HFF-Myc (cell line): ENCODE measurements around the gene LPCAT4.
A peak's percentile ranks its signal among the peaks of the same experiment; 100 is the strongest.
"Not testable (repeated sequence)": the region's sequence is repeated elsewhere in the genome, so short reads cannot be mapped to it uniquely, and the experiment has no call there.

Experiments used
- DNase-seq: peaks from one replicate; pipeline ENCODE4 v3.0.0-alpha.2; 2011; ENCODE audit warnings: low read depth; ENCODE audit errors: extremely low read depth
- H3K4me3 ChIP-seq: replicated peaks from 2 replicates; pipeline ENCODE4 v1.5.1; 2011; ENCODE audit warnings: low read depth, mild to moderate bottlenecking, control low read depth, low read length
- TF ChIP-seq, protein P1 (sequence below): IDR thresholded peaks from 2 replicates; pipeline ENCODE4 v1.5.1; 2012; ENCODE audit warnings: mild to moderate bottlenecking, low read depth, low read length, control low read depth; ENCODE audit errors: missing control alignments

Gene LPCAT4

DNA sequence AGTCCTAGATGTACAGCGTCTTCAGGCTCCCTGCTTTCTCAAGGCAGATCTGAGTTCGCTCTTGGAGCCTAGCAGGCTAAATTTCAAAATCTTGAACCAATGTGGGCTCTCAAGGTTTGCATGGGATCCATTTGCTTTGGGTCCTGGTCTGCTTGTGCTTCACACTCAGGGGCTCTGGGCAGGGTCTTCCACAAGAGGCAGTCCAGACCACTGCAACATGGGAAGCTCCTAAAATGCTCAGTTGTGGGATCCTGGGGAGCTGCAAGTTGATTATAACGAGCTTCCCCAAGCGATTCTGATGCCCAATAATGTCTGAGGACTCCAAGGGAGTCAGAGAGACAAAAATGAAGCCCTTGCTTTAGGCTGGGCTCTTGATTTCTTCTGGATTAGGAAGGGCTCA lies 17.2 kb downstream of the LPCAT4 start:
- no peak for DNase-seq
- H3K4me3 ChIP-seq: no peak overlapping the region
- TF ChIP-seq, protein P1, sequence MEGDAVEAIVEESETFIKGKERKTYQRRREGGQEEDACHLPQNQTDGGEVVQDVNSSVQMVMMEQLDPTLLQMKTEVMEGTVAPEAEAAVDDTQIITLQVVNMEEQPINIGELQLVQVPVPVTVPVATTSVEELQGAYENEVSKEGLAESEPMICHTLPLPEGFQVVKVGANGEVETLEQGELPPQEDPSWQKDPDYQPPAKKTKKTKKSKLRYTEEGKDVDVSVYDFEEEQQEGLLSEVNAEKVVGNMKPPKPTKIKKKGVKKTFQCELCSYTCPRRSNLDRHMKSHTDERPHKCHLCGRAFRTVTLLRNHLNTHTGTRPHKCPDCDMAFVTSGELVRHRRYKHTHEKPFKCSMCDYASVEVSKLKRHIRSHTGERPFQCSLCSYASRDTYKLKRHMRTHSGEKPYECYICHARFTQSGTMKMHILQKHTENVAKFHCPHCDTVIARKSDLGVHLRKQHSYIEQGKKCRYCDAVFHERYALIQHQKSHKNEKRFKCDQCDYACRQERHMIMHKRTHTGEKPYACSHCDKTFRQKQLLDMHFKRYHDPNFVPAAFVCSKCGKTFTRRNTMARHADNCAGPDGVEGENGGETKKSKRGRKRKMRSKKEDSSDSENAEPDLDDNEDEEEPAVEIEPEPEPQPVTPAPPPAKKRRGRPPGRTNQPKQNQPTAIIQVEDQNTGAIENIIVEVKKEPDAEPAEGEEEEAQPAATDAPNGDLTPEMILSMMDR: no peak

DNA sequence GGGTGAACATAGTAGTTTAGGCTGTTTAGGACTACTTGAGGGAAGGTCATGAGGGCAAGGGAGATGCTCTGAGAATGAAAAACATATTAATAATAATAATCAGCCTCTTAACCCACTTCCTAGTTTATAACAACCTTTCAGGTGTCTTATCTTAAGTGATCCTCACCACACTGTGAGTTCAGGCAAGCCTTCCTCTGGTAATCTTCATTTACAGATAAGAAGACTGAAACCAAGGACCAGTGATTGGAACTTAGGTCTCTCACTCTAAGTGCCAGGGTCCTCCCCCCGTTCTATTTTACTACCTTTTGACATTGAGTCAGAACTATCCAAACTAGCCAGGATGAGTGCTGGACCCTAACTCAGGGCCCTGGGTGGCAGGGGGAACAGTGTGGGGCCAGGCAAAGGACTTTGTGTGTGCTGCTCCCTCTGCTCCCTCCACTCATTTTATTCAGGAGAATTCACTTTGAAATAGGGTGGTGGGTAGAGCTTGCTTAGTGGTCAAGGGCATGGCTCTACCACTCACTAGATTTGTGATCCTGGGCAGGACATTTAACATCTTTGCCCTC lies 18.2 kb downstream of the LPCAT4 start:
- TF ChIP-seq, protein P1: no peak
- DNase-seq: no peak
- H3K4me3 ChIP-seq: no peak overlapping the region

DNA sequence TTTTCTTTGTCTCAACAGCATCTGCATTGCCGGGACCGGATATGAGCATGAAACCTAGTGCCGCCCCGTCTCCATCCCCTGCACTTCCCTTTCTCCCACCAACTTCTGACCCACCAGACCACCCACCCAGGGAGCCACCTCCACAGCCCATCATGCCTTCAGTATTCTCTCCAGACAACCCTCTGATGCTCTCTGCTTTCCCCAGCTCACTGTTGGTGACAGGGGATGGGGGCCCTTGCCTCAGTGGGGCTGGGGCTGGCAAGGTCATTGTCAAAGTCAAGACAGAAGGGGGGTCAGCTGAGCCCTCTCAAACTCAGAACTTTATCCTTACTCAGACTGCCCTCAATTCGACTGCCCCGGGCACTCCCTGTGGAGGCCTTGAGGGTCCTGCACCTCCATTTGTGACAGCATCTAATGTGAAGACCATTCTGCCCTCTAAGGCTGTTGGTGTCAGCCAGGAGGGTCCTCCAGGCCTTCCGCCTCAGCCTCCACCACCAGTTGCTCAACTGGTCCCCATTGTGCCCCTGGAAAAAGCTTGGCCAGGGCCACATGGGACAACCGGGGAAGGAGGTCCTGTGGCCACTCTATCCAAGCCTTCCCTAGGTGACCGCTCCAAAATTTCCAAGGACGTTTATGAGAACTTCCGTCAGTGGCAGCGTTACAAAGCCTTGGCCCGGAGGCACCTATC lies 18.9 kb downstream of the LPCAT4 start:
- TF ChIP-seq, protein P1: no peak
- no peak for DNase-seq
- H3K4me3 ChIP-seq: no peak overlapping the region

DNA sequence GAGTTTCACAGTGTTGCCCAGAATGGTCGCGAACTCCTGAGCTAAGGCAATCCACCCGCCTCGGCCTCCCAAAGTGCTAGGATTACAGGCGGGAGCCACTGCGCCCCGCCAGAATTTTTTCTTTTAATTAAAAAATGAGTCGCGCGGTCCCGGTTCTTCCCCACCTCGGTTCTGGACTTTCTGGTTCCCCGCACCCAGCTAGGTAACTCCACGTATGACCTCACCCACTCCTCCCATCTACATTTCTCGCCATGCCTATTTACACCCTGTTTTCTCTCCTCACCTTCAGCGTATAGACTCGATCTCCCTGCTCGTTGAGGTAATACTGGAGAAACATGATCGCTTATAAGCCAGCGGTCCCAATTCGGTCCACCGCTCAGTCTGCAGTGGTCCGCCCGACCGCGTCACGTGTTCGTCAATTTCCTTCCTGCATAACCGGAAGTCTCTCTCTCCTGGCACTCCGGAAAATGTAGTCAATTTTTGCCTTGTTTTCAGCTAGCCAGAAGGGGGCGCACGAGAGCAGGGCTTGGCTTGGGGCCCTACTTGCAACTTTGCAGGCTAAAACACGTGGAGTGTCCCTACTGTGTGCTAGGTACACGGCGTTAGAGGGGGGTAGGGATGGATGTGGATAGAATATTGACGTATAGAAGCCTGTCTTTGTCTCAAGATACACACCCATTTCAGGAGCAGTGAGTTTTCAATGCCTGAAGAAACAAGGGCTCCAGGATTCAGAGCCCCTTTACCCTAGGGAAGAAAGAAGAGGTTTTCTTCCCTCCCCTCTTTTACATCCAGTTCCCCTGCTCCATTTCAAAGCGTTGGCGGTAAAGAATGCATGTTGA lies 24.0 kb downstream of the LPCAT4 start, which contains the start of the genes NOP10 and NUTM1:
TSS of gene NOP10 (minus strand) at position 400 of the 839 bp plus-strand sequence. CDS start at position 337, 63 bp downstream.
TSS of gene NUTM1 (plus strand) at position 579 of the 839 bp plus-strand sequence. CDS start 382 bp downstream, outside the sequence.
- DNase-seq: peak; percentile 90
- TF ChIP-seq, protein P1: peak; percentile 86
- H3K4me3 ChIP-seq: peak within 1 kb of the TSS; percentile 82

DNA sequence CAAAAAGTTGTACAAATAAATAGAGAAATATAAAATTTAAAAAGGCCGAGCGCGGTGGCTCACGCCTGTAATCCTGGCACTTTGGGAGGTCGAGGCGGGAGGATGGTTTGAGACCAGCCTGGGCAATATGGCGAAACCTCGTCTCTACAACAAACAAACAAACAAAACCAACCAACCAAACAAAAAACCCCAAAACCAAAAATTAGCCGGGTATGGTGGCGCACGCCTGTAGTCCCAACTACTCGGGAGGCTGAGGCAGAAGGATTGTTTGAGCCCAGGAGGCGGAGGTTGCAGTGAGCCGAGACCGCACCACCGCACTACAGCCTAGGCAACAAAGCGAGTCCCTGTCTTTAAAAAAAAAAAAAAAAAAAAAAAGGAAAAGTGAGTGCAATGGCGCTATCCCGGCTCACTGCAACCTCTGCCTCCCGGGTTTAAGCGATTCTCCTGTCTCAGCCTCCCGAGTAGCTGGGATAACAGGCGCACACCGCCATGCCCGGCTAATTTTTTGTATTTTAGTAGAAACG lies 24.7 kb downstream of the LPCAT4 start:
- H3K4me3 ChIP-seq: peak overlapping the region; percentile 82
- DNase-seq: not testable (repeated sequence)

DNA sequence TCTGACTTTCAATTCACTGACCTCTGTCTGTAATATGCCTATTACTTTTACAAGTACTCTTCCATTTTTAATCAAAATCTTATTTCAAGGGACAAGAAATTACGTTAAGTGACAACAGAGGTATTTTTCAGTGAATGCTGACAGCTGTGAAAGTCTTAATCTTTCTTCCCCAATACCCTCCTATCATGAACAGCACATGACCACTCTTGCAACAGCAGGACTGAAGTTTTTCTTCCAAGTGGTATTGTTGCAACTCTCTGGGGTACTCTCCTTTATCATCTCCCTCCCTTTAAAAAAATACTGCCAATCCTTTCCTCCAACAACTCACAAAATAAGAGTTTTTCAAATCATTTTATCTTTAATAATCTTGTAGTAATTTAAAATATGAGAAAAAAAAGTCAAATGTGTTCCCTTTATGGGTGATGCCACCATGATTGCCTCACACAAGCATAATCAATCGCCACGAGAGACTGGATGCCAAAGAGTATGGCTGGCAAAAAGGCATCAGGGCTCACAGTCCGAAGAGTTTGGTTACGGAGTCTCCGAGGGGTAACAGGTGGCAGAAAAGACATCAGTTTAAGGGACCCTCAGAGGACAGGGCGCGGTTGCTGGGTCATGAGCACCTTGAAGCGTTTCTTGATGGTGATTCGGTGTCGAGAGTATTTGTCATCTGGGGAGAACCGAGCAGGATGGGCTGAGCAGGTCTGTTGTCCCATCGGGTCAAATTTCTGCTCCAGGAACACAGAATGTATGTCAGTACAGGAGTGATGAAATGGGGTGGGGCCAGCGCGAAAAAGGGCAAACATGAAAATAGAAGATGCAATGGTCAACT lies 25.4 kb downstream of the LPCAT4 start:
- H3K4me3 ChIP-seq: peak overlapping the region; percentile 82
- TF ChIP-seq, protein P1: no peak
- DNase-seq: no peak
